Measurements from ENCODE around the gene CYP2D6. TPM values are rescaled to one million over a fixed set of nuclear protein-coding genes. Genes with fewer than 3 reads are reported as not detected.
"Not testable (repeated sequence)": the region's sequence is repeated elsewhere in the genome, so short reads cannot be mapped to it uniquely, and the experiment has no call there.

Gene CYP2D6
- total RNA-seq (2014; rRNA removed; shearing (Covaris generic)) = 0.13 TPM in 1 of 2 replicates, not detected in the other
- polyA plus RNA-seq (2016; fragmentation: Nextera tagmentation; extraction: Ambion mirVana) = 0.15 and 0.16 TPM in 2 replicates

GRCh38 chr22:42130639-42131431, at the start of gene CYP2D6:
CYP2D6 (minus strand) TSS chr22:42130810; CDS start chr22:42130791, 19 bp downstream.
- H3F3A ChIP-seq (ENCODE audit: insufficient read depth); H3K27ac ChIP-seq; H3K4me3 ChIP-seq; in situ Hi-C loops (cut with MboI); H3K9ac ChIP-seq; H3K79me2 ChIP-seq (ENCODE audit: insufficient read depth); H3K4me1 ChIP-seq (ENCODE audit: insufficient read depth); H3K4me2 ChIP-seq (ENCODE audit: unreplicated experiment); H2AFZ ChIP-seq; DNase-seq; H3K9me2 ChIP-seq (ENCODE audit: insufficient read depth); H3K9me3 ChIP-seq (ENCODE audit: low read depth); H3K27me3 ChIP-seq (replicated peaks; ENCODE audit: insufficient read depth); H3K36me3 ChIP-seq (ENCODE audit: low read depth); H4K20me1 ChIP-seq (ENCODE audit: insufficient read depth): not testable (repeated sequence)
- 79 to 89% methylated on average over 12 to 14 of the region's 14 CpGs for WGBS, 2 experiments (ENCODE audit: low coverage in 1 of 2, low lambda C conversion rate in 2 of 2, missing lambda C conversion rate in 2 of 2)

DNA sequence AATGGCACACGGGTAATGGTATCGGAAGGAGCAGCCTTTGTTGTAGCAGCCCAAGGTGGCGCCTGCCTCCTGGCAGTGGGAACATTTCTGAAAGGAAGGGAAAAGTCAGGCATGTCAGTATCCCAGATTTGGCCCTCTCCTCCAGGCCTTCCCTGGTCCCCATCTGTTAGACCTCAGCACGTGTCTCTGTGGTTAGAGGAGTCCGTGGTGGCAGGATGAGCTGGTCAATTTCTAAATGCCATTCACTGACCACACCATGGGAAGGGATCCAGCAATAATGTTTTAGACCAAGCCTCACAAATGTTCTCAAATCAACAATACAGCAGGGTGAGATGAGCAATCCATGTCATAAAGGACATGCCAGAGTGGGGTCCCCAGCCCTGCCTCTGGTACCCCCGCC, 49.0 kb upstream of the CYP2D6 start:
- in situ Hi-C loops (cut with MboI) = no loop called here
- peak; percentile 91 for DNase-seq
- WGBS, 2 experiments (ENCODE audit: low coverage in 1 of 2, low lambda C conversion rate in 2 of 2, missing lambda C conversion rate in 2 of 2) = 23 to 24% methylated on average over 6 of the region's 6 CpGs

GRCh38 chr22:42178910-42179519, 48.4 kb upstream of the CYP2D6 start:
- peak overlapping the region; percentile 33; the same call in 1 of the 2 replicates for H3K27ac ChIP-seq
- H3K79me2 ChIP-seq (ENCODE audit: insufficient read depth) = peaks cover 34% of the 10 kb centered on the region
- no peaks in the 10 kb centered on the region for H3K27me3 ChIP-seq (replicated peaks; ENCODE audit: insufficient read depth)
- H3K4me2 ChIP-seq (ENCODE audit: unreplicated experiment) = peak overlapping the region; percentile 19
- peaks cover 28% of the 10 kb centered on the region for H3K4me1 ChIP-seq (ENCODE audit: insufficient read depth)
- H3F3A ChIP-seq (ENCODE audit: insufficient read depth) = peaks cover 24% of the 10 kb centered on the region
- H3K9ac ChIP-seq = 0 out of 2 replicates have a peak overlapping the region, but pooled peaks have one; percentile 11
- no peak overlapping the region for H3K4me3 ChIP-seq
- no peak overlapping the region for H2AFZ ChIP-seq
- in situ Hi-C loops (cut with MboI) = no loop called here
- H3K9me3 ChIP-seq (ENCODE audit: low read depth) = no peaks in the 10 kb centered on the region
- peaks cover 20% of the 10 kb centered on the region; the same call in 1 of the 2 replicates for H4K20me1 ChIP-seq (ENCODE audit: insufficient read depth)
- 0 out of 2 replicates have a peak, but pooled peaks cover 4% of the 10 kb centered on the region for H3K36me3 ChIP-seq (ENCODE audit: low read depth)
- 85 to 89% methylated on average over 2 of the region's 2 CpGs for WGBS, 2 experiments (ENCODE audit: low coverage in 1 of 2, low lambda C conversion rate in 2 of 2, missing lambda C conversion rate in 2 of 2)
- TF ChIP-seq EZH2 (IDR thresholded peaks at IDR 0.05; ENCODE audit: insufficient read depth, poor library complexity, severe bottlenecking) = no peak
- TF ChIP-seq EZH2phosphoT487 (IDR thresholded peaks at IDR 0.05; ENCODE audit: insufficient read depth, low read depth) = no peak
- no peaks in the 10 kb centered on the region for H3K9me2 ChIP-seq (ENCODE audit: insufficient read depth)
- peak; percentile 14 for DNase-seq

More for the DNA sequence above, 49.0 kb upstream of the CYP2D6 start:
- TF ChIP-seq EZH2phosphoT487 (IDR thresholded peaks at IDR 0.05; ENCODE audit: insufficient read depth, low read depth) (no peak), EZH2 (IDR thresholded peaks at IDR 0.05; ENCODE audit: insufficient read depth, poor library complexity, severe bottlenecking) (no peak)
- H3F3A ChIP-seq (ENCODE audit: insufficient read depth) = peaks cover 24% of the 10 kb centered on the region
- peaks cover 28% of the 10 kb centered on the region for H3K4me1 ChIP-seq (ENCODE audit: insufficient read depth)
- peak overlapping the region; percentile 27 for H3K4me2 ChIP-seq (ENCODE audit: unreplicated experiment)
- H3K9me2 ChIP-seq (ENCODE audit: insufficient read depth) = no peaks in the 10 kb centered on the region
- no peak overlapping the region for H2AFZ ChIP-seq
- H3K9ac ChIP-seq = 0 out of 2 replicates have a peak overlapping the region, but pooled peaks have one; percentile 11
- no peaks in the 10 kb centered on the region for H3K9me3 ChIP-seq (ENCODE audit: low read depth)
- H3K4me3 ChIP-seq = no peak overlapping the region
- H3K79me2 ChIP-seq (ENCODE audit: insufficient read depth) = peaks cover 40% of the 10 kb centered on the region
- peaks cover 20% of the 10 kb centered on the region; the same call in 1 of the 2 replicates for H4K20me1 ChIP-seq (ENCODE audit: insufficient read depth)
- H3K36me3 ChIP-seq (ENCODE audit: low read depth) = 0 out of 2 replicates have a peak, but pooled peaks cover 4% of the 10 kb centered on the region
- no peaks in the 10 kb centered on the region for H3K27me3 ChIP-seq (replicated peaks; ENCODE audit: insufficient read depth)
- peak overlapping the region; percentile 42 for H3K27ac ChIP-seq

DNA sequence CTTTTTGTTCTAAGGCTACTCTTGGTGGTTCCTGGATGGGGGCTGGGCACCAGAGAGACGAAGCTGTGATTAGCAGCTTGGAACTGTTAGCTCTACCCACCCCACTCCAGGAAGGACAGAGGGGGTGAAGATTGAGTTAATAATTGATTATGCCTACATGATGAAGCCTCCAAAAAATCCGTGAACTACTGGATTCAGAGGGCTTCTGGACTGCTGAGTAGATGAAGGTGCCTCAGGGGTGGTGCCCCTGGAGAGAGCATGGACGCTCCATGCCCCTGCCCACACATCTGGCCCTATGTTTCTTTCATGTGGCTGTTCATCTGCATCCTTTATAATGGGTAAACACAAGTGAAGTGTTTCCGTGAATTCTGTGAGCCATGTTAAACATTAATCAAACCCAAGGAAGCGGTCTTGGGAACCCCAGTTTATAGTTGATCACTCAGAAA, 47.3 kb upstream of the CYP2D6 start:
- in situ Hi-C loops (cut with MboI) = no loop called here
- H2AFZ ChIP-seq = no peak overlapping the region
- no peak for TF ChIP-seq EZH2phosphoT487 (IDR thresholded peaks at IDR 0.05; ENCODE audit: insufficient read depth, low read depth)
- no peak for TF ChIP-seq EZH2 (IDR thresholded peaks at IDR 0.05; ENCODE audit: insufficient read depth, poor library complexity, severe bottlenecking)
- no peak overlapping the region for H3K4me3 ChIP-seq
- H3K79me2 ChIP-seq (ENCODE audit: insufficient read depth) = peaks cover 23% of the 10 kb centered on the region
- H3K4me2 ChIP-seq (ENCODE audit: unreplicated experiment) = no peak overlapping the region
- no peaks in the 10 kb centered on the region for H3K9me2 ChIP-seq (ENCODE audit: insufficient read depth)
- H4K20me1 ChIP-seq (ENCODE audit: insufficient read depth) = peaks cover 20% of the 10 kb centered on the region; the same call in 1 of the 2 replicates
- DNase-seq = no peak
- H3K4me1 ChIP-seq (ENCODE audit: insufficient read depth) = peaks cover 30% of the 10 kb centered on the region
- H3F3A ChIP-seq (ENCODE audit: insufficient read depth) = peaks cover 24% of the 10 kb centered on the region
- H3K27me3 ChIP-seq (replicated peaks; ENCODE audit: insufficient read depth) = no peaks in the 10 kb centered on the region
- no peak overlapping the region for H3K27ac ChIP-seq
- 95 to 97% methylated on average over 5 of the region's 5 CpGs for WGBS, 2 experiments (ENCODE audit: low coverage in 1 of 2, low lambda C conversion rate in 2 of 2, missing lambda C conversion rate in 2 of 2)
- H3K9me3 ChIP-seq (ENCODE audit: low read depth) = no peaks in the 10 kb centered on the region
- no peak overlapping the region for H3K9ac ChIP-seq
- 0 out of 2 replicates have a peak, but pooled peaks cover 4% of the 10 kb centered on the region for H3K36me3 ChIP-seq (ENCODE audit: low read depth)
